Measurements from ENCODE around the gene EMILIN2.

Gene EMILIN2

GRCh38 chr18:2895391-2895790 lies 48.6 kb downstream of the EMILIN2 start:
- H3K9me3 ChIP-seq (ENCODE audit: control insufficient read depth, low read length): no peaks in the 10 kb centered on the region
- no peak overlapping the region for H3K4me3 ChIP-seq (ENCODE audit: low read length)
- H3K27me3 ChIP-seq (ENCODE audit: control insufficient read depth, insufficient read depth, low read length): no peaks in the 10 kb centered on the region
- H3K36me3 ChIP-seq (ENCODE audit: control insufficient read depth, insufficient read depth, low read length): no peaks in the 10 kb centered on the region
- H3K9ac ChIP-seq (ENCODE audit: low read length): no peak overlapping the region
- no peaks in the 10 kb centered on the region for H3K4me1 ChIP-seq (ENCODE audit: control insufficient read depth, insufficient read depth, low read length)

- Histone ChIP-seq H3K9me3 (ENCODE audit: control insufficient read depth, low read length) (no peaks in the 10 kb centered on the region), H3K9ac (ENCODE audit: low read length) (no peak overlapping the region), H3K4me1 (ENCODE audit: control insufficient read depth, insufficient read depth, low read length) (no peaks in the 10 kb centered on the region), H3K4me3 (ENCODE audit: low read length) (no peak overlapping the region), H3K36me3 (ENCODE audit: control insufficient read depth, insufficient read depth, low read length) (no peaks in the 10 kb centered on the region), H3K27me3 (ENCODE audit: control insufficient read depth, insufficient read depth, low read length) (no peaks in the 10 kb centered on the region)
Observed at GRCh38 chr18:2896990-2897389, 50.2 kb downstream of the EMILIN2 start.

- no peaks in the 10 kb centered on the region for H3K9me3 ChIP-seq (ENCODE audit: control insufficient read depth, low read length)
- no peak overlapping the region for H3K9ac ChIP-seq (ENCODE audit: low read length)
- no peaks in the 10 kb centered on the region for H3K27me3 ChIP-seq (ENCODE audit: control insufficient read depth, insufficient read depth, low read length)
- H3K4me3 ChIP-seq (ENCODE audit: low read length): no peak overlapping the region
- H3K36me3 ChIP-seq (ENCODE audit: control insufficient read depth, insufficient read depth, low read length): no peaks in the 10 kb centered on the region
- H3K4me1 ChIP-seq (ENCODE audit: control insufficient read depth, insufficient read depth, low read length): no peaks in the 10 kb centered on the region
Observed at GRCh38 chr18:2897448-2898185, 50.8 kb downstream of the EMILIN2 start.

GRCh38 chr18:2898186-2898640 lies 51.4 kb downstream of the EMILIN2 start:
- no peaks in the 10 kb centered on the region for H3K4me1 ChIP-seq (ENCODE audit: control insufficient read depth, insufficient read depth, low read length)
- H3K9ac ChIP-seq (ENCODE audit: low read length): no peak overlapping the region
- H3K4me3 ChIP-seq (ENCODE audit: low read length): no peak overlapping the region
- H3K9me3 ChIP-seq (ENCODE audit: control insufficient read depth, low read length): no peaks in the 10 kb centered on the region
- no peaks in the 10 kb centered on the region for H3K27me3 ChIP-seq (ENCODE audit: control insufficient read depth, insufficient read depth, low read length)
- no peaks in the 10 kb centered on the region for H3K36me3 ChIP-seq (ENCODE audit: control insufficient read depth, insufficient read depth, low read length)

GRCh38 chr18:2900684-2901422 lies 54.0 kb downstream of the EMILIN2 start:
- Histone ChIP-seq H3K27me3 (ENCODE audit: control insufficient read depth, insufficient read depth, low read length) (peaks cover 3% of the 10 kb centered on the region), H3K4me1 (ENCODE audit: control insufficient read depth, insufficient read depth, low read length) (peaks cover under 1% of the 10 kb centered on the region)

GRCh38 chr18:2901423-2901985 lies 54.7 kb downstream of the EMILIN2 start:
- Histone ChIP-seq H3K4me3 (ENCODE audit: low read length) (no peak overlapping the region), H3K9me3 (ENCODE audit: control insufficient read depth, low read length) (no peaks in the 10 kb centered on the region), H3K4me1 (ENCODE audit: control insufficient read depth, insufficient read depth, low read length) (peaks cover 6% of the 10 kb centered on the region), H3K27me3 (ENCODE audit: control insufficient read depth, insufficient read depth, low read length) (peaks cover 7% of the 10 kb centered on the region), H3K9ac (ENCODE audit: low read length) (no peak overlapping the region), H3K36me3 (ENCODE audit: control insufficient read depth, insufficient read depth, low read length) (no peaks in the 10 kb centered on the region)

More at GRCh38 chr18:2900684-2901422, 54.0 kb downstream of the EMILIN2 start:
- H3K9ac ChIP-seq (ENCODE audit: low read length): no peak overlapping the region
- no peak overlapping the region for H3K4me3 ChIP-seq (ENCODE audit: low read length)
- no peaks in the 10 kb centered on the region for H3K36me3 ChIP-seq (ENCODE audit: control insufficient read depth, insufficient read depth, low read length)
- H3K9me3 ChIP-seq (ENCODE audit: control insufficient read depth, low read length): no peaks in the 10 kb centered on the region

- no peak overlapping the region for H3K4me3 ChIP-seq (ENCODE audit: low read length)
- peaks cover 7% of the 10 kb centered on the region for H3K27me3 ChIP-seq (ENCODE audit: control insufficient read depth, insufficient read depth, low read length)
- H3K4me1 ChIP-seq (ENCODE audit: control insufficient read depth, insufficient read depth, low read length): peaks cover 12% of the 10 kb centered on the region
- no peaks in the 10 kb centered on the region for H3K9me3 ChIP-seq (ENCODE audit: control insufficient read depth, low read length)
- H3K9ac ChIP-seq (ENCODE audit: low read length): no peak overlapping the region
- no peaks in the 10 kb centered on the region for H3K36me3 ChIP-seq (ENCODE audit: control insufficient read depth, insufficient read depth, low read length)
Observed at GRCh38 chr18:2902327-2902726, 55.5 kb downstream of the EMILIN2 start.

- Histone ChIP-seq H3K4me1 (ENCODE audit: control insufficient read depth, insufficient read depth, low read length) (peaks cover 15% of the 10 kb centered on the region), H3K27me3 (ENCODE audit: control insufficient read depth, insufficient read depth, low read length) (peaks cover 10% of the 10 kb centered on the region), H3K9ac (ENCODE audit: low read length) (no peak overlapping the region), H3K4me3 (ENCODE audit: low read length) (no peak overlapping the region), H3K36me3 (ENCODE audit: control insufficient read depth, insufficient read depth, low read length) (no peaks in the 10 kb centered on the region), H3K9me3 (ENCODE audit: control insufficient read depth, low read length) (no peaks in the 10 kb centered on the region)
Observed at GRCh38 chr18:2903006-2903405, 56.2 kb downstream of the EMILIN2 start.

GRCh38 chr18:2905854-2906703 lies 59.3 kb downstream of the EMILIN2 start:
- H3K9me3 ChIP-seq (ENCODE audit: control insufficient read depth, low read length): no peaks in the 10 kb centered on the region
- H3K9ac ChIP-seq (ENCODE audit: low read length): peak overlapping the region; percentile 72
- H3K4me1 ChIP-seq (ENCODE audit: control insufficient read depth, insufficient read depth, low read length): peaks cover 15% of the 10 kb centered on the region
- H3K36me3 ChIP-seq (ENCODE audit: control insufficient read depth, insufficient read depth, low read length): no peaks in the 10 kb centered on the region
- peak overlapping the region; percentile 60 for H3K4me3 ChIP-seq (ENCODE audit: low read length)
- H3K27me3 ChIP-seq (ENCODE audit: control insufficient read depth, insufficient read depth, low read length): peaks cover 10% of the 10 kb centered on the region

GRCh38 chr18:2906704-2907549 lies 60.1 kb downstream of the EMILIN2 start:
- Histone ChIP-seq H3K4me1 (ENCODE audit: control insufficient read depth, insufficient read depth, low read length) (peaks cover 15% of the 10 kb centered on the region), H3K27me3 (ENCODE audit: control insufficient read depth, insufficient read depth, low read length) (peaks cover 10% of the 10 kb centered on the region), H3K9ac (ENCODE audit: low read length) (peak overlapping the region; percentile 72)

GRCh38 chr18:2907550-2908135 lies 60.8 kb downstream of the EMILIN2 start:
- Histone ChIP-seq H3K4me1 (ENCODE audit: control insufficient read depth, insufficient read depth, low read length) (peaks cover 15% of the 10 kb centered on the region), H3K36me3 (ENCODE audit: control insufficient read depth, insufficient read depth, low read length) (no peaks in the 10 kb centered on the region), H3K9ac (ENCODE audit: low read length) (peak overlapping the region; percentile 72), H3K4me3 (ENCODE audit: low read length) (no peak overlapping the region), H3K9me3 (ENCODE audit: control insufficient read depth, low read length) (no peaks in the 10 kb centered on the region), H3K27me3 (ENCODE audit: control insufficient read depth, insufficient read depth, low read length) (peaks cover 10% of the 10 kb centered on the region)

More at GRCh38 chr18:2906704-2907549, 60.1 kb downstream of the EMILIN2 start:
- H3K4me3 ChIP-seq (ENCODE audit: low read length): peak overlapping the region; percentile 60
- no peaks in the 10 kb centered on the region for H3K9me3 ChIP-seq (ENCODE audit: control insufficient read depth, low read length)
- no peaks in the 10 kb centered on the region for H3K36me3 ChIP-seq (ENCODE audit: control insufficient read depth, insufficient read depth, low read length)
